Measurements from ENCODE around the gene ERC2.

ERC2 gene

GRCh38 chr3:55823829-55824228 is 644.4 kb downstream of the ERC2 start:
- TF ChIP-seq ZNF692 (tag by site-specific recombination; IDR thresholded peaks at IDR 0.05): no peak
- no peak for TF ChIP-seq GLI4 (tag by site-specific recombination; IDR thresholded peaks at IDR 0.05)
- no peak for TF ChIP-seq ZNF416 (tag by site-specific recombination; IDR thresholded peaks at IDR 0.05)
- no peak for TF ChIP-seq ZNF174 (tag by site-specific recombination; IDR thresholded peaks at IDR 0.05)
- TF ChIP-seq ZFP3 (tag by site-specific recombination; IDR thresholded peaks at IDR 0.05; ENCODE audit: low read depth): no peak
- no peak for TF ChIP-seq REST (tag by site-specific recombination; IDR thresholded peaks at IDR 0.05)
- TF ChIP-seq PBX3 (CRISPR knock-in tag; IDR thresholded peaks at IDR 0.05): no peak
- no peak for TF ChIP-seq ZNF791 (tag by site-specific recombination; IDR thresholded peaks at IDR 0.05)
- no peak for TF ChIP-seq ZNF677 (tag by site-specific recombination; IDR thresholded peaks at IDR 0.05)
- TF ChIP-seq ZNF645 (tag by site-specific recombination; IDR thresholded peaks at IDR 0.05): no peak
- no peak for TF ChIP-seq REPIN1 (tag by site-specific recombination; IDR thresholded peaks at IDR 0.05; ENCODE audit: low read depth)
- no peak for TF ChIP-seq ZNF24 (tag by site-specific recombination; IDR thresholded peaks at IDR 0.05)
- no peak for TF ChIP-seq YY2 (tag by site-specific recombination; IDR thresholded peaks at IDR 0.05)
- TF ChIP-seq ZNF501 (tag by site-specific recombination; IDR thresholded peaks at IDR 0.05): no peak
- no peak for TF ChIP-seq ZNF19 (tag by site-specific recombination; IDR thresholded peaks at IDR 0.05; ENCODE audit: low read depth)
- no peak for TF ChIP-seq MEIS1 (CRISPR knock-in tag; IDR thresholded peaks at IDR 0.05; ENCODE audit: borderline replicate concordance)
- Histone ChIP-seq H3K4me1 (ENCODE audit: control insufficient read depth, insufficient read depth, low read length) (no peaks in the 10 kb centered on the region), H3K27ac (ENCODE audit: extremely low read depth, low read depth, low read length) (no peak overlapping the region), H3K4me3 (ENCODE audit: low read depth, low read length) (no peak overlapping the region), H3K9me3 (ENCODE audit: control insufficient read depth, insufficient read depth, low read depth, low read length) (no peaks in the 10 kb centered on the region), H3K36me3 (ENCODE audit: control insufficient read depth in 2 of 2, insufficient read depth in 1 of 2, low read length in 2 of 2) (no peaks in the 10 kb centered on the region)
- ChIA-PET POLR2A (no interaction called here), CTCF (no interaction called here)

- ChIA-PET POLR2A (no interaction called here), CTCF (no interaction called here)
- Histone ChIP-seq H3K4me1 (ENCODE audit: control insufficient read depth, insufficient read depth, low read length) (no peaks in the 10 kb centered on the region), H3K9me3 (ENCODE audit: control insufficient read depth, insufficient read depth, low read depth, low read length) (no peaks in the 10 kb centered on the region), H3K36me3 (ENCODE audit: control insufficient read depth in 2 of 2, insufficient read depth in 1 of 2, low read length in 2 of 2) (no peaks in the 10 kb centered on the region), H3K4me3 (ENCODE audit: low read depth, low read length) (no peak overlapping the region), H3K27ac (ENCODE audit: extremely low read depth, low read depth, low read length) (no peak overlapping the region)
- no peak for TF ChIP-seq ZNF654 (tag by site-specific recombination; IDR thresholded peaks at IDR 0.05; ENCODE audit: low read depth)
- no peak for TF ChIP-seq ZNF76 (tag by site-specific recombination; IDR thresholded peaks at IDR 0.05; ENCODE audit: borderline replicate concordance, low read depth)
- TF ChIP-seq ZBTB48 (tag by site-specific recombination; IDR thresholded peaks at IDR 0.05): no peak
- TF ChIP-seq HOXD13 (CRISPR knock-in tag; IDR thresholded peaks at IDR 0.05; ENCODE audit: borderline replicate concordance): no peak
- no peak for TF ChIP-seq ZNF514 (tag by site-specific recombination; IDR thresholded peaks at IDR 0.05)
- TF ChIP-seq ZBTB21 (tag by site-specific recombination; IDR thresholded peaks at IDR 0.05): no peak
- TF ChIP-seq ZNF747 (tag by site-specific recombination; IDR thresholded peaks at IDR 0.05): no peak
- TF ChIP-seq HOXA7 (CRISPR knock-in tag; IDR thresholded peaks at IDR 0.05; ENCODE audit: borderline replicate concordance): no peak
- no peak for TF ChIP-seq TSHZ1 (tag by site-specific recombination; IDR thresholded peaks at IDR 0.05; ENCODE audit: borderline replicate concordance)
- TF ChIP-seq ZNF404 (tag by site-specific recombination; IDR thresholded peaks at IDR 0.05): no peak
- no peak for TF ChIP-seq GLI4 (tag by site-specific recombination; IDR thresholded peaks at IDR 0.05)
- TF ChIP-seq ZNF223 (tag by site-specific recombination; IDR thresholded peaks at IDR 0.05): no peak
- no peak for TF ChIP-seq ZNF48 (tag by site-specific recombination; IDR thresholded peaks at IDR 0.05)
These were observed 645.3 kb downstream of the ERC2 start for GRCh38 chr3:55823001-55823400.

Measured in HEK293 (cell line).